Activated CD4-positive, CD25-positive, alpha-beta regulatory T cell (primary cell): ENCODE data around the gene ADGRA1.
"Not testable (repeated sequence)": the region's sequence is repeated elsewhere in the genome, so short reads cannot be mapped to it uniquely, and the experiment has no call there.

Experiments
- DNase-seq, 4 experiments: peaks; one replicate each; lab custom pipeline; 2025; lab: John Stamatoyannopoulos, UW

ADGRA1 gene

GRCh38 chr10:133143546-133143945 lies 55.8 kb downstream of the ADGRA1 start:
- DNase-seq = no peak

- no peak for DNase-seq
These were observed 57.0 kb downstream of the ADGRA1 start for GRCh38 chr10:133144771-133145170.

GRCh38 chr10:133150226-133150625 lies 62.5 kb downstream of the ADGRA1 start:
- DNase-seq = no peak

DNA sequence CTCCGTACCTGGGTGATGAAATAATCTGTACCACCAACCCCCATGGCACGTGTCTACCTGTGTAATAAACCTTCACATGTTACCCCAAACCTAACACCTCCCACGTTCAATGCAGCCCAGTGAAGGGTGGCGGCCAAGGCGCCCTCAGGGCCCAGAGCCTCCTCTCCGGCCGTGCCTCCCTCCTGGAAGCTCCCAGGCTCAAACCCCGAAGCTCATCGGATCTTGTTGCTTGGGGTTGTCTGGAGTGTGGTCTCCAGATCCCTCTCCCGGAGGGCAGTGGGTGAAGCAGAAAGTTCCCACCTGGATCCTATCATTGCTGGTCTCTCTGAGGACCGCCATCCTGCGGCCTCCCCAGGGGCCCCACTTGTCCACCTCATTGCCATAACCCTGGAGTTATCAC lies 62.9 kb downstream of the ADGRA1 start:
- no peak for DNase-seq

DNA sequence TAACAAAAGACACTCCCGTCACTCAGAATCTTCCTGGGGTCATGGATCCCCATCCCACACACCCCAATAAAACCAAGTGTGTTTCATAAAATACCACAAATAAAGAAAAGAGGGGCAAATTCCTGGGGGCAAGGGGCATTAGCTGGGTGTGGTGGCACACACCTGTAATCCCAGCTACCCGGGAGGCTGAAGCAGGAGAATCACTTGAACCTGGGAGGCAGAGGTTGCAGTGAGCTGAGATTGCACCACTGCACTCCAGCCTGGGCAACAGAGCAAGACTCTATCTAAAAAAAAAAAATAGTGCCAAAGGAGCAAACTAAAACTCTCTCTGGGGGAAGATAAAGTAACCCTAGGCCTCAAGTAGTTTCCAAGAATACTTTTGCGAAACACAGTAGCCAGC lies 63.3 kb downstream of the ADGRA1 start:
- not testable (repeated sequence) for DNase-seq

- no peak for DNase-seq
These were observed 63.8 kb downstream of the ADGRA1 start for GRCh38 chr10:133151543-133151972.

DNA sequence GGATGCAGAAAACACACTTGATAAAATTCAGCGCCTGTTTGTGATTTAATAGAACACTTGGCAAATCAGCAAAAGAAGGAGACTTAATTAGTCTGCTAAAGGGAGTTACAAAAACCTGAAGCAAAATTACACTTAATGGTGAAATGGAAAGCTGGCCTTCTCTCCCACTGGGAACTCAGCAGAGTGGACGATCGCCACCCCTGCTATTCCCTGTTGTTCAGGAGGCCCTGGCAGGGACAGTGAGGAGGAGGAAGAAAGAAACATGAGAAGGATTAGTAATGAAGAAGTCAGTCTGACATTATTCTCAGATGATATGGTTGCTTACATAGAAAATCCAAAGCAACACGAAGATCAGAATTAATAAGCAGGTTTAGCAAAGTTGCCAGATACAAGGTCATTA lies 66.7 kb downstream of the ADGRA1 start:
- DNase-seq = no peak

- no peak for DNase-seq
These were observed 67.5 kb downstream of the ADGRA1 start for GRCh38 chr10:133154996-133155778.

DNA sequence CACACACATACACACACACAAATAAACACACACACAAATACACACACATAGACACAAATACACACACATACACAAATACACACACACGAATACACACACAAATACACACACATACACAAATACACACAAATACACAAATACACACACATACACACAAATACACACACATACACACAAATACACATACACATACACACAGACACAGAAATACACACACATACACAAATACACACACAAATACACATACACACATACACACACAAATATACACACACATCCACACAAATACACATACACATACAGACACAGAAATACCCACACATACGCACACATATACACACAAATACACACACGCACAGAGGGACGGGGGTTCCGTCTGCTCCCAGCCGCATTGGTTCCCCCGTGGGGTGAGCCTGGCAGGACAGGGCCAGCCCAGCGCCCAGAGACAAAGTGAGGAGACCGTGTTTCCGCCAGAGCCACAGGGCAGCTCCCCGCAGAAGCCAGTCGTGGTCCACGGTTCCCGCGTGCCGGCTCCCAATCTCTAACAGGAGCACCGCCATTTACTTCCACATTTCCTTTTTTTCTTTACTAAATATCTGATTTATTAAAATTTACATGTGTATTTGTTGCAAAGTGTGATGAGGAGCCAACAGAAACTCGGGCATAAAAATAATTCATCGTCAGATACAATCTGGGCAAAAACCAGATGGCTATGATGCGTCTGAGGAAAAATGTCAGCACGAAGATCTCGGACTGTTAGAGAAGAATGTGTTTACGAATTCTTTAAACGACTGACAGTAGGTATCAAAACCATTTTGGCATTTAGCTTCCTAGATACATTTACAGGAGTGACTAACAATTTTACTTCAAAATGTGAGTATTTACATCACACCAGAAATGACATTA lies 69.2 kb downstream of the ADGRA1 start:
- no peak for DNase-seq

- DNase-seq = no peak
These were observed 70.1 kb downstream of the ADGRA1 start for GRCh38 chr10:133157662-133158436.

DNA sequence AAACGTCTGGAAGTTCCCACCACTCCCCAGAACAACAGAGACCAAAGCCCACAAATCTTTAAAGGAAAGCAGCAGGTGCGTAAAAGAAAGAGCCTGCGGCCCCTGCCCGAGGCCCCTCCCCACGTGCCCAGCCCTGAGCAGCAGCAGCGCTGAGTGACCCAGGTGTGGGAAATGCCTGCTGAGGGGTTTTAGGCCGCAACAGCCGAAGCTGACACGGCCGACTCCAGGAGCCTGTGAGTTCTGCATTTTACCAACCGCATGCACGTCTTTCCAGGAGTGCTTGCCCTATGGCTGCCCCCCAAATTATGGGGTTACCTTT lies 70.7 kb downstream of the ADGRA1 start:
- no peak for DNase-seq

GRCh38 chr10:133158756-133159610 lies 71.3 kb downstream of the ADGRA1 start:
- DNase-seq = no peak

- no peak for DNase-seq
These were observed 71.9 kb downstream of the ADGRA1 start for GRCh38 chr10:133159611-133159949.

GRCh38 chr10:133159950-133160825 lies 72.5 kb downstream of the ADGRA1 start, which contains the start of gene KNDC1:
TSS of gene KNDC1 (plus strand) at chr10:133160219. CDS start at chr10:133160468, 249 bp downstream.
- DNase-seq = no peak

GRCh38 chr10:133160826-133161471 lies 73.2 kb downstream of the ADGRA1 start:
- no peak for DNase-seq

- DNase-seq = no peak
These were observed 73.9 kb downstream of the ADGRA1 start for GRCh38 chr10:133161486-133162109.

DNA sequence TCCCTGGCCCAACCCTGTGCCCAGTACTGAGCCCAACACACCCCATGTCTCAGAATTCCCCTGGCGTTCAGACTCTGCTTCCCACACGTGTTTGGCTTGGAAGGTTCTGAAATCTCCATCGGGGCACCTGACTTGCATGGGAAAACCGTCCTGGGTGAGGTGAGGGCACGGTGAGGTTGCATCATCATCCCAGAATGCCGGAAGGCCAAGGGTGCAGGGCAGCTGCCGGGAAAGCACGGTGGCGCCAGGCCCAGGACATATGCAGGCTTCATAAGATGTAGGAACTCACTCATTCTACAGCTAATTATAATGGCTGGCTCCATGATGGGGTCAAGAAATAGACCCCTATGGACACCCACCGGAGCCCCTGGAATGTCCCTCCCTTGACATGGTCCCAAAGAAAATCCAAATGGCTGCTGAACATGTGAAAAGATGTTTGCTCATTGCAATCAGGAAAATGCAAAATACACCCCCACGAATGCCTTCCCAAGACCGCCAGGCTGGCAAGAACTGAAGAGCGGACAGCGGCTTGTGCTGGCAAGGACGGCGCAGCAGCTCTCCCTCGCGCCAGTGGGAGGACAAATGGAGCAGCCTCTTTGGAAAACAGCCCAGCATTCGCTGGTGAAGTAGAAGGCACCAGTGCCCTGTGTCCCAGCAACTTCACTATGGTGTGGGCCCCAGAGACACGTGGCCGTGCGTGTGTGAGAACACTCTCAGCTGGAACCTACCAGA lies 74.6 kb downstream of the ADGRA1 start:
- no peak for DNase-seq

DNA sequence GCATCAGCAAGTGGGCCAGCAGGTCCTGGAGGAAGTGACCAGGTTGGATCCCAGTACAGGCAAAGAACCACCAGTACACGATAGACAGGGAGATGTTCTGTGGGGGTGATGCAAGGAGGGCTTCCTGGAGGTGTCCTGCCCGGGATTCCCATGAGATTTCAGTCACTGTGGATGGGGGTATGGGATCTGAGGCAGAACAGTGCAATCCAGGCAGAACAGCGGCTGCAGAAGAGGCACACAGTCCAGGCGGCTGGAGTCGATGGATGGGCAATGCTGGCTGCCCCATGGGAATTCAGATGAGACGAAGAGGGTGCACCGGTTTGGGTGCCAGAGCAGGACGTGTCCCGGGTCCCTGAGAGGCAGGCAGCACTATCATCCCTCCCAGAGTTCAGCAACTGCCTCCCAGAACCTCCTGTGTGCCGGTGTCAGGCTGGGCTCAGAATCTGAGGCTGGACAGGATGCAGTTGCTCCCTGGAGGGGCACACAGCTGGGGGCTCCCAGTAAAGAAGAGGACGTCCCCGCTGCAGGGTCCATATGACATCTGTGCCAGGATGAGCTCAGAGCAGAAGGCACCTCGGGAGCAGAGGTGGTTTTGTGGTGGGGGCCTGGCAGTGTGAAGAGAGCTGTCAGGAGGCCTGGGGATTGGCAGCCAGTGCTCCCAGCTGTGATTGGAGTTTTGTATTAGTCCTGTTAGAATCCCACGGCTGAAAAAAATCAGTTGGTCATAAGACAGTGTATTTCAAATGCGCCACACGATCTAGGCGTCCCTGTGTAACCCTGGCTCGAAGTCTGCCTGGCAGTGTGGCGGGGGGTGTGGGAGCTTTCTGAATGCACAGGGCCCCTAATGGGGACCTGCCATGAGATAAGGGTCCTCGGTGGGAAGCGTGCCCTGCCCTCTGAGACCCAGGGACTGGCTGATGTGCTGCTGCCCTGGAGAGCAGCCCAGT lies 75.5 kb downstream of the ADGRA1 start:
- no peak for DNase-seq
